ENCODE results near the gene GSTA5. TPM values are rescaled to one million over a fixed set of nuclear protein-coding genes. Genes with fewer than 3 reads are reported as not detected.

The GSTA5 gene
- not detected in 2 replicates for total RNA-seq

GRCh38 chr6:52840763-52841585, at the start of gene GSTA5:
Gene GSTA5 (minus strand): TSS chr6:52840813.

GRCh38 chr6:52803668-52804255, 36.9 kb downstream of the GSTA5 start, which contains the start of gene GSTA1:
Gene GSTA1 (minus strand): TSS chr6:52803816. CDS start chr6:52799267, 4,549 bp downstream.

Other genes with a start within 250 kb of the GSTA5 start
- gene TMEM14A, start 169.7 kb downstream of the GSTA5 start, total RNA-seq, result 4.8 and 24.8 TPM in 2 replicates
- gene GSTA2, start 77.3 kb downstream of the GSTA5 start, total RNA-seq, result not detected in 2 replicates
- gene GSTA1, start 37.0 kb downstream of the GSTA5 start, total RNA-seq, result not detected in 2 replicates
- not detected in 2 replicates for gene GSTA3, start 68.9 kb upstream of the GSTA5 start, total RNA-seq
- 9.9 and 14.7 TPM in 2 replicates for gene GSTA4, start 154.5 kb upstream of the GSTA5 start, total RNA-seq
- gene CILK1, start 221.0 kb upstream of the GSTA5 start, total RNA-seq, result 6.3 and 13.2 TPM in 2 replicates
- gene FBXO9, start 224.6 kb upstream of the GSTA5 start, total RNA-seq, result 32.1 and 42.0 TPM in 2 replicates

Data from placental pericyte (primary cell).